Adipocyte (in vitro differentiated cells): ENCODE results near the gene TIMP2.
"Not testable (repeated sequence)": the region's sequence is repeated elsewhere in the genome, so short reads cannot be mapped to it uniquely, and the experiment has no call there.

Experiments
- DNase-seq: peaks from one replicate; pipeline ENCODE4 v3.0.0-alpha.2; 2015; ENCODE audit warnings: low read depth
- H3K27me3 ChIP-seq: replicated peaks from 2 replicates; pipeline ENCODE4 v1.7.0; 2013; ENCODE audit warnings: mild to moderate bottlenecking, low read length, moderate library complexity; ENCODE audit not compliant: control insufficient read depth, insufficient read depth
- H3K36me3 ChIP-seq: 2 replicates; pipeline ENCODE4 v1.7.0; 2013; ENCODE audit warnings: low read length, mild to moderate bottlenecking, moderate library complexity; ENCODE audit not compliant: control insufficient read depth, insufficient read depth, severe bottlenecking
- H3K4me1 ChIP-seq: 2 replicates; pipeline ENCODE4 v1.7.0; 2013; ENCODE audit warnings: mild to moderate bottlenecking, low read length, moderate library complexity; ENCODE audit not compliant: control insufficient read depth, insufficient read depth
- H3K4me3 ChIP-seq: 2 replicates; pipeline ENCODE4 v1.7.0; 2013; ENCODE audit warnings: mild to moderate bottlenecking, low read length, moderate library complexity
- H3K9ac ChIP-seq: 2 replicates; pipeline ENCODE4 v1.7.0; 2013; ENCODE audit warnings: mild to moderate bottlenecking, low read length, moderate library complexity
- H3K9me3 ChIP-seq: 2 replicates; pipeline ENCODE4 v1.7.0; 2013; ENCODE audit warnings: mild to moderate bottlenecking, low read length, moderate library complexity; ENCODE audit not compliant: control insufficient read depth

Gene TIMP2

DNA sequence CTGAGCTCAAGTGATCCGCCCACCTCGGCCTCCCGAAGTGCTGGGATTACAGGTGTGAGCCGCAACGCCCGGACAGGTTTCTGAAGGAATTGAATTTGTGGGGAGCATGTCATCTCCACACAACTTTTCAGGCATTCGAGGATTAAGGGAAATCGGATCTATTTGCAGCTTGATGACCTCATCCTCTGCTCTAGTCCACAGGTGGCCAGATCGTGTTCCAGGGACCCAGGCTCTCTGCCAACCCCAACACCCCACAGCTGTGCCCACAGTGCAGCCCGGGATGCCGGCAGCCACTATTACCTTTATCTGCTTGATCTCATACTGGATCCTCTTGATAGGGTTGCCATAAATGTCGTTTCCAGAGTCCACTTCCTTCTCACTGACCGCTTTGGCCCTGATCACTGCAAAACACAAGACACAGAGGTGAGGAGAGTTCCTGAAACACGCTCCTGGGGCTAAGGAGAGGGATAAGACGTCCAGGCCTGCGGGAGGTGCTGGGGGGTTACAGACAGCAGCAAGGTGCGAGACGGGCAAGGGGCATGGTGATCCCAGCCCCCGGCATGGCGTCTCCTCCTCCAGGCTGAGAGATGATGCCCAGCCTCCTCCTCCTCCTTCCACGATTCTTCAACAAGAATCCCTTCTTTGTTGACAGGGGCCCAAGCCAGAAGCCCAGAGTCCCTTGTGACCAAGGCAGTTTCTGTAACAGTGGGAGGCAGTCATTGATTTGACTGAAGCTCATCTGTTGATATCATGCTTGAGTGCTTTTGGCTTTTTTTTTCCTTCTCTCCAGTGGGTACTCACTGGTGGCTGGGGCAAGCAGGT, 51.5 kb downstream of the TIMP2 start:
- DNase-seq: peak; percentile 21
- Histone ChIP-seq H3K4me1 (peaks cover 16% of the 10 kb centered on the region), H3K9ac (peak overlapping the region; percentile 1), H3K4me3 (no peak overlapping the region), H3K36me3 (peaks cover 57% of the 10 kb centered on the region), H3K9me3 (no peaks in the 10 kb centered on the region), H3K27me3 (no peaks in the 10 kb centered on the region)

DNA sequence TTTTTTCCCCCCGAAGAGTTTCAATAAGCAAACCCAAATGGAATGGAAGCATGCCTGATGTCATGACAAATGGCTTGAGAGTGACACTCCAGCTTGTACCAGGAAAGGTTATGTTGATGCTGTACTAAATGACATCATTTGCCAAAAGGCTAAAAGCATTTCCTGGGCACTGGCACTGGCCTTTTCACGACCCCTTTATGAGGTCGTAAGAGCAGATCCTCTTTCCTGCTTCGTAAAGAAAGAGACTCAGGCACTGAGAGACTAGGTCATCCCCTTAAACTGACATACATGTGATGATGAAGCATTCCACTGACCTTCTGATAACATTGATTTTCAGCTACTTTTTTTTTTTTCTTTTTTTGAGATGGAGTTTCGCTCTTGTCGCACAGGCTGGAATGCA, 52.7 kb downstream of the TIMP2 start:
- Histone ChIP-seq H3K4me3 (no peak overlapping the region), H3K9me3 (no peaks in the 10 kb centered on the region), H3K9ac (no peak overlapping the region), H3K4me1 (peaks cover 21% of the 10 kb centered on the region), H3K36me3 (peaks cover 62% of the 10 kb centered on the region), H3K27me3 (no peaks in the 10 kb centered on the region)
- DNase-seq: no peak

DNA sequence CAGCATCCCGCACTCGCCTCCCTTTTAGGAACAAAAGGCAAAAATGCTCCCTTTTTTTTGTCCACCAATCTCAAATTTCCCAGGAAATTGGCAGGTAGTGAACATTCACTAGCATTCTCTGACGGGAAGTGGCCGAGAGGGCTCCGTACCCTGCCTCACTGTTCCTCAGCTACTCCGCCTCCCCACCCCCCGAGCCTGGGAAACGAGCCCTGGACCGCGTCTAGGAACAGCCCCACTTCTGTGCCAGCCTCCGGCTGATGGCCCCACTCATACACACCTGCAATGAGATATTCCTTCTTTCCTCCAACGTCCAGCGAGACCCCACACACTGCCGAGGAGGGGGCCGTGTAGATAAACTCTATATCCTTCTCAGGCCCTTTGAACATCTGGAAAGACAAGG, 54.6 kb downstream of the TIMP2 start:
- Histone ChIP-seq H3K4me3 (no peak overlapping the region), H3K27me3 (no peaks in the 10 kb centered on the region), H3K9me3 (no peaks in the 10 kb centered on the region), H3K36me3 (peaks cover 62% of the 10 kb centered on the region), H3K9ac (no peak overlapping the region), H3K4me1 (peaks cover 25% of the 10 kb centered on the region)
- no peak for DNase-seq

DNA sequence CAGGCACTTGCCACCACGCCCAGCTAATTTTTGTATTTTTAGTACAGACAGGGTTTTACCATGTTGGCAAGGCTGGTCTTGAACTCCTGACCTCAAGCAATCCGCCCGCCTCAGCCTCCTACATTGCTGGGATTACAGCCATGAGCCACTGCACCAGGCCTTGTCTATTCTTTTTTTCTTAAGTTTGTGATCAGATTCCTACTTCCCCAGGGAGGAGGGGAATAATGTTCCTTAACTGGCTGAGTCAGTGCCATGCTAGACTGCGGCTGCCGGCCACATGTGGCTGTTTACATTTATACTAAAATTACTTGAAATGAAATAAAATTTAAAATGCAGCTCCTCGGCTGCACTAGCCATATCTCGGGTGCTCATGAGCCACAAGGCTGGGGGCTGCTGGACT, 56.8 kb downstream of the TIMP2 start:
- Histone ChIP-seq H3K4me3 (no peak overlapping the region), H3K9ac (peak overlapping the region; percentile 51), H3K4me1 (peaks cover 20% of the 10 kb centered on the region), H3K9me3 (no peaks in the 10 kb centered on the region), H3K27me3 (no peaks in the 10 kb centered on the region), H3K36me3 (peaks cover 69% of the 10 kb centered on the region)
- DNase-seq: peak; percentile 84

DNA sequence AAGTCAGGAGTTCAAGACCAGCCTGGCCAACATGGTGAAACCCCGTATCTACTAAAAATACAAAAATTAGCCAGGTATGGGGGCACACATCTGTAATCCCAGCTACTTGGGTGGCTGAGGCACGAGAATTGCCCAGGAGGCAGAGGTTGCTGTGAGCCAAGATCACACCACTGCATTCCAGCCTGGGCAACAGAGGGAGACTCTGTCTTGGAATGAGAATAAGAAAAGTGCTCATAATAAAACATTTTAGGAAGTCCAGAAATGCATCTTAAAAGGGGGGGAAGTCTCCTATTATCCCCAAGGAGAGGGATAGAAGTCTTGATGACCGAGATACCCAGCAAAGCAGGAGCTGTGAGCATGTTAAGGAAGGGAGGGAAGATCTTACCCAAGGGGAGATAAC, 58.1 kb downstream of the TIMP2 start:
- H3K36me3 ChIP-seq: peaks cover 60% of the 10 kb centered on the region
- not testable (repeated sequence) for H3K9me3 ChIP-seq, DNase-seq, H3K9ac ChIP-seq, H3K27me3 ChIP-seq, H3K4me3 ChIP-seq
- peaks cover 30% of the 10 kb centered on the region for H3K4me1 ChIP-seq

DNA sequence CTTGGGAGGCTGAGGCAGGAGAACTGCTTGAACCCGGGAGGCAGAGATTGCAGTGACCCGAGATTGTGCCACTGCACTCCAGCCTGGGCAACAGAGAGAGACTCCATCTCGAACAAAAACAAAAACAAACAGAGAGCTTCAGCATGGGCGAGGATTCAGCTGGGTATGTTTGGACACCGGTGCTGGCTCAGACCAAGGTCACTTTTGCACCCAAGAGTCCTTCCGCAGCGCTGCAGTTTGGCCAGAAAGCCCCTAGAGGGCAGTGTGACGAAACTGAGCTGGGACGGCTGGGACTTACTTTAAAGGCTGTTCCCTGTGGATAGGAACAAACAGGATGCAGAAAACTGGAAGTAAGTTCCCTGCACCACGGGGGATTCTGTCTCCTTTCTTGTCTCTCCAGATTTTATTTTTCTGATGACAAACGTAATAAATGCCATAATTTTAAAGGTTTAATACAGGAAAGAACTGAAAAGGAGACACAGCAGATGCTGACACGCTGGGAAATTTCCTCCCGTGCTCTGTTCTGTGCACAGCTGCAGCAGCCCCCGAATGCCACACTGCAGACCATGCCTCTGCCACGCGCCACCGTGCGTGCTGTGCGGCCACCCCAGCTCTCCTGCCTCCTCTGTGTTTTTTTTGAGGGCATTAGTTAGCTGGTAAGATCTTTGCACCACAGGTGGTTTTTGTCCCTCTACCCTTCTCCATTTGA, 59.4 kb downstream of the TIMP2 start:
- Histone ChIP-seq H3K4me1 (peaks cover 38% of the 10 kb centered on the region), H3K27me3 (no peaks in the 10 kb centered on the region), H3K36me3 (peaks cover 50% of the 10 kb centered on the region), H3K9me3 (no peaks in the 10 kb centered on the region), H3K9ac (peak overlapping the region; percentile 58), H3K4me3 (no peak overlapping the region)
- DNase-seq: peak; percentile 90

DNA sequence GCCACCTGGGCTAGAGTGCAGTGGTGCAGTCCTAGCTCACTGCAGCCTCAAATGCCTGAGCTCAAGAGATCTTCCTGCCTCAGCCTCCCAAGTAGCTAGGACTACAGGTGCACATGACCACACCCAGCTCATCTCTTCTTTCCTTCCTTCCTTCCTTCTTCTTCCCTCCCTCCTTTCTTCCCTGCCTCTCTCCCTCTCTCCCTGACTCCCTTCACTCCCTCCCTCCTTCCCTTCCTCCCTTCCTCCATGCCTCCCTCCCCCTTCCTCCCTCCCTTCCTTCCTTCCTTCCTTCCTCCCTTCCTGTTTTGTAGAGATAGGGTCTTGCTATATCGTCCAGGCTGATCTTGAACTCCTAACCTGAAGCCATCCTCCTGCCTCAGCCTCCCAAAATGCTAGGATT, 61.1 kb downstream of the TIMP2 start:
- no peaks in the 10 kb centered on the region for H3K9me3 ChIP-seq
- no peak for DNase-seq
- H3K27me3 ChIP-seq: no peaks in the 10 kb centered on the region
- H3K36me3 ChIP-seq: peaks cover 42% of the 10 kb centered on the region
- no peak overlapping the region for H3K4me3 ChIP-seq
- H3K9ac ChIP-seq: no peak overlapping the region
- H3K4me1 ChIP-seq: peaks cover 38% of the 10 kb centered on the region

DNA sequence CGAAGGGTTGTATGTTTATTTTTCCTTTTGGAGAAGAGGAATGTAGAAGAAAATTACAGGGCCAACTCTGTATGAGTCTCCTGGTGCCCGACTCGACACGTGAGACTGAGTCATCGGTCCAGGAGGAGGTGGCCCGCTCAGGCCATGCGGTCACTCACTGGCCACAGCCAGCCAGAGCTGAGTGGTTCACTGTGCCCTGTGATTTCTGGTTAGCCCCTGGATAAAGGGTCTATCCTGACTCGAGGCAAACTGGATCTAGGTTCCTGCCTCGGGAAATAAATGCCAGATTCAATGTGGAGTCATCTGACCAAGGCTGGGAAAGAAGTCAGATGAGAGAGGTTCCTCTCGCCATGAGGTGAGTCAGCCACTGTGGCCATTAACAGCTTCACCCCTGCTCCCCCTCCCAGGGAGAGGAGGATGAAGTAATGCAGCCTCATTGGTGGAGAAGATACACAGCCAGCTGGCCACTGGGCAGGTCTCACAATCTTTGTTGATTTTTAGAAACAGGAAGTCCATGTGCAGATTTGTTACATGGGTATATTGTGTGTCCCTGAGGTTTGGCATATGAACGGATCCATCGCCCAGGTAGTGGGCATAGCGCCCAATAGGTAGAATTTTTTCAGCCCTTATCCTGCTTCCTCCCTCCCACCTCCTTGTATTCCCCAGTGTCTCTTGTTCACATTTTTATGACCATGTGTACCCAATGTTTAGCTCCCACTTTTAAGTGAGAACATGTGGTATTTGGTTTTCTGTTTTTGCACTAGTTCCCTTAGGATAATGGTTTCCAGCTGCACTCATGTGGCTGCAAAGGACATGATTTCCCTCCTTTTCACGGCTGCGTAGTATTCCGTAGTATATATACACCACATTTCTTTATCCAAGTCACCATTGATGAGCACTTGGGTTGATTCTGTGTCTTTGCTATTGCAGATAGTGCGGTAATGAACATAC, 62.8 kb downstream of the TIMP2 start:
- Histone ChIP-seq H3K9ac (peak overlapping the region; percentile 72), H3K9me3 (no peaks in the 10 kb centered on the region), H3K4me3 (peak overlapping the region; percentile 51), H3K27me3 (no peaks in the 10 kb centered on the region), H3K36me3 (peaks cover 33% of the 10 kb centered on the region), H3K4me1 (peaks cover 27% of the 10 kb centered on the region)
- peak; percentile 94 for DNase-seq

DNA sequence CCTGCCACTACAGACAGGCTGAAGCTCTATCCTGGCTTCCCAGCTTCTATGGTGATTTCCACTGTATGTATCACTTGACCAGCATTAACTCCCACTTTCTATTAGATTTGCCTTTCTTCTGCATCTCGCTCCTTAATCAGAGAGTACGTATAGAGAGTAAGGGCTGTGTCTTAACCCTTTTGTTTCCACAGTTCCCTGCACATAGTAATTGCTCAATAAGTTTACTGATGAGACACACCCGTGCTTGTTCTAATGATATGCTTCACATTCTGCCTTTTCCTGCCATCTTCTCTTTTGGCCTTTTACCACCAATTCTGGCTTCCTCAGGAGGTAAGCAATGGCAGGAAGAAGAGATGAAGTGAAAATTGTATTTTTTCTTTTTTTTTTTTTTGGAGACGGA, 64.0 kb downstream of the TIMP2 start:
- no peaks in the 10 kb centered on the region for H3K9me3 ChIP-seq
- H3K4me3 ChIP-seq: no peak overlapping the region
- peaks cover 43% of the 10 kb centered on the region for H3K36me3 ChIP-seq
- no peak for DNase-seq
- H3K4me1 ChIP-seq: peaks cover 22% of the 10 kb centered on the region
- peak overlapping the region; percentile 72 for H3K9ac ChIP-seq
- H3K27me3 ChIP-seq: no peaks in the 10 kb centered on the region

DNA sequence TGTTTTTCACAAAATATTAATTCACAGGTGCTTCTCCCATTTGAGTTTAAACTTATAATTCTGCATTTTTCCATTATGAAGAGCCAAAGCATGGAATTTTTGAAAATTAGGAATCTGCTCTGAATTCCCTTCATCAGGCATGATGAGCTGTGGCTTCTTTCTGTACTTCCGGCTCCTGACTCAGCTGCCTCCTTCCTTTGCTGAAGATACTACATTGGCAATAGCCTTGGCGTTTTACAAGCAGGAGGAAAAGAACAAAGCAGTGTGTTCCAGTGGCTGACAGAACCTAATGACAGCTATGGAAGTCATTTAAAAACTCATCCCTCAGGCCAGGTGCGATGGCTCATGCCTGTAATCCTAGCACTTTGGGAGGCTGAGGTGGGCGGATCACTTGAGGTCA, 66.1 kb downstream of the TIMP2 start:
- Histone ChIP-seq H3K4me1 (peaks cover 18% of the 10 kb centered on the region), H3K36me3 (peaks cover 55% of the 10 kb centered on the region), H3K9me3 (no peaks in the 10 kb centered on the region), H3K9ac (no peak overlapping the region), H3K4me3 (no peak overlapping the region), H3K27me3 (no peaks in the 10 kb centered on the region)
- no peak for DNase-seq

DNA sequence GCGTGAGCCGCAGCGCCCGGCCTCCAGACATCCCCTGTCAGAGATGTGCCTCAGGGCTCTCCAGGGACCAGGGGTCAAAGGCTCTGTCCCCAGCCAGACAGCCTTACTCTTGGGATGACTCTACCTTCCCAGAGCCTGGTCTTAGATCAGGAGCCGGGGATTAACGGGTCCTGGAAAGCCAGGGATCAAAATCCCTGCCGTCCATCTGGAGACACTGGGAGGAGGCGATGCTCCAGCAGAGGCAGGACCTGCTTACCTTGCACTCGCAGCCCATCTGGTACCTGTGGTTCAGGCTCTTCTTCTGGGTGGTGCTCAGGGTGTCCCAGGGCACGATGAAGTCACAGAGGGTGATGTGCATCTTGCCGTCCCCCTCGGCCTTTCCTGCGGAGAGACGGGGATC, 67.9 kb downstream of the TIMP2 start:
- Histone ChIP-seq H3K4me3 (no peak overlapping the region), H3K36me3 (peaks cover 59% of the 10 kb centered on the region), H3K9ac (no peak overlapping the region), H3K9me3 (no peaks in the 10 kb centered on the region), H3K27me3 (no peaks in the 10 kb centered on the region), H3K4me1 (peaks cover 10% of the 10 kb centered on the region)
- no peak for DNase-seq
